Calu3 (cell line): ENCODE results near the gene TCF4. TPM values are rescaled to one million over a fixed set of nuclear protein-coding genes. Genes with fewer than 3 reads are reported as not detected.

Experiments used
- BruUV-seq: library from RNA; stranded (reverse); fragments of 400-500 nt; replicated peaks from 2 replicates; lab custom pipeline; 2021; lab: Mats Ljungman, UMichigan
- CTCF ChIA-PET: fragments of 300-600 bp; sonication (Branson Sonifier 250); formaldehyde crosslinking; loops from one replicate; lab custom pipeline; 2022; ENCODE audit warnings: antibody characterized with exemption; lab: Charles Lee
- DNase-seq: peaks from one replicate; pipeline ENCODE4 v3.0.0; 2022
- H3K27ac Mint-ChIP-seq: one replicate; pipeline ENCODE4 v1.8.0; 2022; ENCODE audit warnings: mixed read lengths; ENCODE audit not compliant: unreplicated experiment
- H3K27me3 Mint-ChIP-seq: one replicate; pipeline ENCODE4 v1.8.0; 2022; ENCODE audit warnings: mixed read lengths; ENCODE audit not compliant: unreplicated experiment
- H3K36me3 Mint-ChIP-seq: one replicate; pipeline ENCODE4 v1.8.0; 2022; ENCODE audit warnings: mild to moderate bottlenecking, moderate library complexity, mixed read lengths; ENCODE audit not compliant: insufficient read depth, unreplicated experiment
- H3K4me1 Mint-ChIP-seq: one replicate; pipeline ENCODE4 v1.8.0; 2022; ENCODE audit warnings: mild to moderate bottlenecking, low read depth, mixed read lengths; ENCODE audit not compliant: unreplicated experiment
- H3K4me3 Mint-ChIP-seq: one replicate; pipeline ENCODE4 v1.8.0; 2022; ENCODE audit warnings: mild to moderate bottlenecking, low read depth, moderate library complexity, mixed read lengths; ENCODE audit not compliant: unreplicated experiment
- H3K9me3 Mint-ChIP-seq: one replicate; pipeline ENCODE4 v1.8.0; 2022; ENCODE audit warnings: low read depth, mixed read lengths; ENCODE audit not compliant: unreplicated experiment
- intact Hi-C: fragments of 100-400 bp; cut with micrococcal nuclease; formaldehyde crosslinking; loops from one replicate; pipeline ENCODE4 v1.10.0; 2022; ENCODE audit not compliant: unreplicated experiment
- total RNA-seq: library from RNA; stranded (reverse); gene quantifications from 2 replicates; pipeline ENCODE4 v1.2.3, GENCODE V29; 2022
- TF ChIP-seq, protein P1 (sequence below): fragments of 200-600 bp; IDR thresholded peaks from one replicate; pipeline ENCODE4 v1.8.0; 2022; ENCODE audit warnings: antibody characterized with exemption; ENCODE audit not compliant: unreplicated experiment

Gene TCF4
- total RNA-seq, 1 experiment from 2014 or later, result 0.21 TPM

DNA sequence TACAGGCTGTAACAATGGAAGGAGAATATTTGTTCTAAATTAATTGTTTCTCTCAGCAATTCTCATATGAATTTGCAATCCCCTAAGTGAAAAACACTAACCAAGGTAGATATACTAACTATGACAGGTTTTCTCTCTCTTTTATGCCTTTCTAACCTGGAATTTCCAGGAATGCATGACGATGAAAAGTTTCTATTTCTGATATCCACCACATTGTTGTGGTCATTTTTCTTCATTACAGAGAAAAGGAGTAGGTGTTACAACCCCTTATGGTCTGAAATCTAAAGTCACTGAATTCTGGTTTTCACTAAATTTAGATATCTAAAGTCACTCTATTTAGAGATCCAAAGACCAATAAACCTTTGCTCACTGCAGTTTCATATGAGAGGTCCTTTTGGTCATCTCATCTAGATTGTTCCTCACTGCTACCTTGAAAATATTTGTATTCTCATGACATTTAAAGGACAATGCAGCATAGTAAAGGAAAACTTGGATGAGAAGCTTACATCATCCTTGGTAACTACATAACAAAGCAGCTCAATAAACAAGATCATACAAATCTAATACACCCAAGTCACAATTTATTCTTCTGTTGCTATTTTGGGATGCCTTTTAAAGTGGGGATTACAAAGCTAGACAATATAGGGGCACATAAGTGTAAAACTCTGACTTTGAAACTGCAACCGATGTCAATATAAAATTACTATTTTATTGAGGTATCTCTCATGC is 85.8 kb downstream of the TCF4 start:
- TF ChIP-seq, protein P1, sequence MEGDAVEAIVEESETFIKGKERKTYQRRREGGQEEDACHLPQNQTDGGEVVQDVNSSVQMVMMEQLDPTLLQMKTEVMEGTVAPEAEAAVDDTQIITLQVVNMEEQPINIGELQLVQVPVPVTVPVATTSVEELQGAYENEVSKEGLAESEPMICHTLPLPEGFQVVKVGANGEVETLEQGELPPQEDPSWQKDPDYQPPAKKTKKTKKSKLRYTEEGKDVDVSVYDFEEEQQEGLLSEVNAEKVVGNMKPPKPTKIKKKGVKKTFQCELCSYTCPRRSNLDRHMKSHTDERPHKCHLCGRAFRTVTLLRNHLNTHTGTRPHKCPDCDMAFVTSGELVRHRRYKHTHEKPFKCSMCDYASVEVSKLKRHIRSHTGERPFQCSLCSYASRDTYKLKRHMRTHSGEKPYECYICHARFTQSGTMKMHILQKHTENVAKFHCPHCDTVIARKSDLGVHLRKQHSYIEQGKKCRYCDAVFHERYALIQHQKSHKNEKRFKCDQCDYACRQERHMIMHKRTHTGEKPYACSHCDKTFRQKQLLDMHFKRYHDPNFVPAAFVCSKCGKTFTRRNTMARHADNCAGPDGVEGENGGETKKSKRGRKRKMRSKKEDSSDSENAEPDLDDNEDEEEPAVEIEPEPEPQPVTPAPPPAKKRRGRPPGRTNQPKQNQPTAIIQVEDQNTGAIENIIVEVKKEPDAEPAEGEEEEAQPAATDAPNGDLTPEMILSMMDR, result no peak
- Mint-ChIP-seq H3K36me3 (no peaks in the 10 kb centered on the region), H3K4me3 (no peak overlapping the region), H3K4me1 (no peaks in the 10 kb centered on the region), H3K27me3 (no peaks in the 10 kb centered on the region), H3K9me3 (no peaks in the 10 kb centered on the region), H3K27ac (no peak overlapping the region)
- BruUV-seq, result no TSS peak
- intact Hi-C loops, result no loop called here
- CTCF ChIA-PET, result no interaction called here
- DNase-seq, result no peak

GRCh38 chr18:55501579-55501978 is 86.4 kb downstream of the TCF4 start:
- CTCF ChIA-PET, result no interaction called here
- H3K9me3 Mint-ChIP-seq, result no peaks in the 10 kb centered on the region
- H3K27me3 Mint-ChIP-seq, result no peaks in the 10 kb centered on the region
- DNase-seq, result no peak
- H3K27ac Mint-ChIP-seq, result no peak overlapping the region
- TF ChIP-seq, protein P1, result no peak
- H3K4me3 Mint-ChIP-seq, result no peak overlapping the region
- BruUV-seq, result no TSS peak
- H3K4me1 Mint-ChIP-seq, result no peaks in the 10 kb centered on the region
- no peaks in the 10 kb centered on the region for H3K36me3 Mint-ChIP-seq
- intact Hi-C loops, result no loop called here

DNA sequence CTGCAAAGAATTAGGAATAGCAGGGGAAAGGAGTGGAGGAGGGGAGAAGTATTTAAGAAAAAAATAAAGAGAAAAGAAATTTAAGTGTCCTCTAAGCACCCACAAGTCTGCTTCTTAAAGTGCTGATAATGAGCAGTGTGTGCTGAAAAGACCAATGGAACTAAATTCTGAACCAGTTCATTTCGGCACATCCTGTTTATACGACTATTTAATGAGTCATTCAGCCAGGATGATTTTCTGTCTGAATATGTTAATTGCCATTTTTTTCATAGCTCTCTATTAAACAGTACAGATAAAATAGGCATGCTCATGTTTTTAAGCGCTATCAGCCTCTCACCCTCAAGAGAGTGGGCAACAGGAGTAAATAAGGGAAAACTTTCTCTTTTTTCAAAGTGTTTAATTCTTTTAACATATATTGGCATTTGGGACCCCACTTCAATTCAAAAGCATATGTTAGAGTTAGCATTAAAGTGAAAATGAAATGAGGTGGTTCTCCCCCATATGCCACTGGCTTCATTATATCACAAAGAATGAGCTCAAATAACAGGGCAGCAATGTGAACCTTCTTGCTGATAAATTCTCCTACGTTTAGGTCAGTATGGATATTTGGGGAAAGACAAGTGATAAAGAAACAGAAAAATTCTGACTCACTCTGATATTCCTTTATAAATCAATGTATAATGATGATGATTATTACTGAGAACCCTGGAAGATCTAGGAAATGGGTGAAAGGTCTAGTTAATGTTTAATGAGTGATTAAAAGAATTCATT is 87.5 kb downstream of the TCF4 start:
- Mint-ChIP-seq H3K4me1 (no peaks in the 10 kb centered on the region), H3K4me3 (no peak overlapping the region)

DNA sequence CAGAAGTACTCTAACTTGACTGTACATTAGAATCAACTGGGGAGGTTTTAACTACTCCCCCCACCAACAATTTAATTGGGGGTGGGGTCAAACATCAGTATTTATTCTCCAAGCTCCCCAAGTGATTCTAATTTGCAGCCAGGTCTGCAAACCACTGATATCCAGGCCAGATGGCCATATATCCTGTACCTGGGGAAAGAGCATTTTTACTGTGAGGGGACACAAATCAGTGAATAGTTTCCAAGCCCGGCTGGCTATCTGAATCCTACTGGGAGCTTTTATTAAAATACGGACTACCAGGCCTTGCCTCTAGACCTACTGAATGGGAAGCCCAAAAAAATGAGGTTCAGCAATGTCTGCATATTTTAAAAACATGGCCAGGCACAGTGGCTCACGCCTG is 88.5 kb downstream of the TCF4 start:
- intact Hi-C loops, result no loop called here
- Mint-ChIP-seq H3K4me1 (no peaks in the 10 kb centered on the region), H3K36me3 (no peaks in the 10 kb centered on the region), H3K27ac (no peak overlapping the region), H3K9me3 (no peaks in the 10 kb centered on the region), H3K27me3 (no peaks in the 10 kb centered on the region), H3K4me3 (no peak overlapping the region)
- TF ChIP-seq, protein P1, result no peak
- no TSS peak for BruUV-seq
- CTCF ChIA-PET, result interaction anchor here (0.6 kb wide), 1 partner anchor 13 kb away, joined by 3 read pairs; no protein-coding TSS in a partner anchor
- no peak for DNase-seq

More for the DNA sequence above, 87.5 kb downstream of the TCF4 start:
- CTCF ChIA-PET, result no interaction called here
- no peaks in the 10 kb centered on the region for H3K36me3 Mint-ChIP-seq
- TF ChIP-seq, protein P1, result no peak
- no peak for DNase-seq
- no peak overlapping the region for H3K27ac Mint-ChIP-seq
- intact Hi-C loops, result no loop called here
- H3K9me3 Mint-ChIP-seq, result no peaks in the 10 kb centered on the region
- BruUV-seq, result no TSS peak
- H3K27me3 Mint-ChIP-seq, result no peaks in the 10 kb centered on the region
